IPS-NIHi7 (cell line): ENCODE data around the gene METAP2.

Experiments
- DNase-seq: peaks from one replicate; pipeline ENCODE4 v3.0.0; 2012; ENCODE audit warnings: mixed read lengths; ENCODE audit errors: extremely low spot score

METAP2 gene

GRCh38 chr12:95513599-95513998, 39.6 kb downstream of the METAP2 start:
- no peak for DNase-seq

GRCh38 chr12:95515197-95515596, 41.2 kb downstream of the METAP2 start:
- DNase-seq, result no peak

GRCh38 chr12:95516757-95517156, 42.8 kb downstream of the METAP2 start:
- no peak for DNase-seq

GRCh38 chr12:95517246-95517645, 43.3 kb downstream of the METAP2 start:
- DNase-seq, result no peak

GRCh38 chr12:95518944-95519343, 45.0 kb downstream of the METAP2 start:
- DNase-seq, result no peak

GRCh38 chr12:95520816-95521215, 46.9 kb downstream of the METAP2 start:
- no peak for DNase-seq

- DNase-seq, result no peak
These were observed 48.7 kb downstream of the METAP2 start for GRCh38 chr12:95522692-95523091.

- DNase-seq, result no peak
These were observed 54.5 kb downstream of the METAP2 start for GRCh38 chr12:95528431-95528830.

DNA sequence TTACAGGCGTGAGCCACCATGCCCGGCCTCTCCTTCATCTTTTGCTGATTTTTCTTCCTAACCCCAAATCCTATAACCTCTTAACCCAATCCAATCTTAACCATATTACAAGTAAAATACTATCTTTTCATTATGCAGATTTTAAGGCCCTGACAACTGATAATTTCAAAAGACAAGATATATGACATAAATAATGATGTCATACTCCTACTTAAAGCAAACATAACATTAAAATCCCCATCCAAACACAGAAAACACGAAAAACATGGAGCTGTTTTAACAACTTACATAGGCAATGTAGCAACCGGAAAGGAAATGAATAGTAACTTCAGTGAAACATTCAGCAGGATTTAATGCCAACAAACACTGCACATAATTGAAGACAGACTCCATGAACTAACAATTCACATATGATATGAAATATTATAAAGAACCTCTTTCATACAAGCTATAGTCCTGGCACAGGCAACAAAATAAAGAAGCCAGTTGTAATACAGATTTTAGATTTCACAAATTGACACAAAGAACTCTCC, 55.8 kb downstream of the METAP2 start:
- DNase-seq, result no peak

DNA sequence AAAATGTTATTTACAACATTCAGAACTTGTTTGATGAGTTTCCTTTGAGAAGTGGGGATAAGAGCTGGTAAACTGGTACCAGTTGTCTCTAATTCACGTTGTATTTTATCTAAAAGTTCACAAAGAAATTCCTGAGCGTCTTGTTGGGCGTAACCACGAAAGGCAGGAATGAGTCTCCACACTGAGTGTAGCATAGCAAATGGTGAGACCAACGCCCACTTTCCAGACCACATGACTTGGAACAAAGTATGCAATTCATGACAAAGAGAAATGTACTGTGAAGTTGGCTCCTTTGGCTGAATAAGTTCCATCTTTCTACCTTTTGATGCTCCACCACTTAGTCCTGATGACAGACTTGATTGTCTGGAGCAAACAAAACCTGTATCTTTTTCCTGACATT, 58.9 kb downstream of the METAP2 start:
- no peak for DNase-seq

GRCh38 chr12:95533985-95534384, 60.0 kb downstream of the METAP2 start:
- no peak for DNase-seq

DNA sequence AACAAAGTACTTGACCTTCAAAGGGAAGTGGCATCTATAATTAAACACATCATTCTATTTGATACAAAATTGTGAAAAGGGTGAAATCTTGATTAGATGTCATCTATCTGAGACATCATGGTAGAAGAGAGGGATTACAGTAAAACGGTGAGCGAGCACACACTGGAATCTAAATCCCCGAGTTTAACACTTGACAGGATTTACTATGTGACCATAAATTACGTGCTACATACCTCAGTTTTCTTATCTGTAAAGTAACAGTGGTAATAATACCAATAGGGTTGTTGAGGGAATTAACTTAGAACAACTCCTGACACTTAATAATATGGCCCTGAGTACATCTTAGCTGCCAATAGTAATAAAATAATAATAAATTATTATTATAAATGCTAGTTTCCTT, 64.1 kb downstream of the METAP2 start:
- no peak for DNase-seq

- no peak for DNase-seq
These were observed 64.7 kb downstream of the METAP2 start for GRCh38 chr12:95538656-95539055.

DNA sequence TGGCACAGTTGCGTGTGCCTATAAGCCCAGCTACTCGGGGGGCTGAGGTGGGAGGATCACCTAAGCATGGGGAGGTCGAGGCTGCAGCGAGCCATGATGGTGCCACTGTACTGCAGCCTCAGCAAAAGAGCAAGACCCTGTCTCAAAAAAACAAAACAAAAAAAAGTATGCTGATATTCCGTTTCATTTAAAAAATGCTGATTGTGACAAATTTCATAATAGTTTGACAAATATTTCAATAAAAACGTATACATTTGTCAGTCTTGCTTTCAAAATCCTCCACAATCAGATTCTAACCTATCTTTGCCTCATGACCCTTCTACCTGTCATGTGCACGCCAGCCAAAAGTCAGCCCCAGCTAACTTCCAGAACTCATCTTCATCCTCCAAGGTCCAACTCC, 67.5 kb downstream of the METAP2 start:
- DNase-seq, result no peak

GRCh38 chr12:95543305-95543704, 69.4 kb downstream of the METAP2 start:
- no peak for DNase-seq

DNA sequence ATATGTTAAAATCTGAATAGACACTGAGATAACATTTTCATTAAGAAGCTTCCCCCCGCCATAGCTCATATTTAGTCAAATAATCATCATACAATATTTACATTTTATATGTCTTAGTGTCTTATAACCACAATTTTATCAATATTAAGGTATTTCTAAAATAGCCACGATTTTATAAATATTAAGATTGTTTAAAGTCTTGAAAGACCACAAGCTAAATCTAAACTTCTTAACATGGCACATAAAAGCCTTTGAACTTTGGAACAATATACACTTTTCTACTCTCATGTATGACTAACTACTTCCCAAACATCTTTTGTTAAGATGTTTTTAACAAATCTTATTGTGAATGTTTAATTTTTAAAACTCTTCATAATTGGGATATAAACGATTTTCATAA, 70.8 kb downstream of the METAP2 start:
- DNase-seq, result no peak

DNA sequence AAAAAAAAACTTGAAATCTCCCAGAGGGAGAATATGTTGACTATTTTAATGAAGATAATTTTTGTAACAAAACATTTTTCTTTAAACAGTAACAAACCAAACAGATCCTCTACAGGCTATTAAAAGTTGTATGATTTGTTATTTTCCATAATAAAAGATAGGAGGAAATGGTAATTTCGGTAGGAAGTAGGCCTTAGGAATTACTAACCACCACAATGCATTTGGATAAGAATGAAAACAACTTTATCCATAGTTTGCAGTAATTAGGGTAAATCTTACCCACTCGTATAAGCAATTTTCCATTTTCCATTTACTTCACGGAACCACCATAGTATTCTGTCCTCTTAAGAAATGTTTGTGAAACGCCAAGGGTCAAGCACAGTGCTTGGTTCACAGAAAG, 71.4 kb downstream of the METAP2 start:
- no peak for DNase-seq

DNA sequence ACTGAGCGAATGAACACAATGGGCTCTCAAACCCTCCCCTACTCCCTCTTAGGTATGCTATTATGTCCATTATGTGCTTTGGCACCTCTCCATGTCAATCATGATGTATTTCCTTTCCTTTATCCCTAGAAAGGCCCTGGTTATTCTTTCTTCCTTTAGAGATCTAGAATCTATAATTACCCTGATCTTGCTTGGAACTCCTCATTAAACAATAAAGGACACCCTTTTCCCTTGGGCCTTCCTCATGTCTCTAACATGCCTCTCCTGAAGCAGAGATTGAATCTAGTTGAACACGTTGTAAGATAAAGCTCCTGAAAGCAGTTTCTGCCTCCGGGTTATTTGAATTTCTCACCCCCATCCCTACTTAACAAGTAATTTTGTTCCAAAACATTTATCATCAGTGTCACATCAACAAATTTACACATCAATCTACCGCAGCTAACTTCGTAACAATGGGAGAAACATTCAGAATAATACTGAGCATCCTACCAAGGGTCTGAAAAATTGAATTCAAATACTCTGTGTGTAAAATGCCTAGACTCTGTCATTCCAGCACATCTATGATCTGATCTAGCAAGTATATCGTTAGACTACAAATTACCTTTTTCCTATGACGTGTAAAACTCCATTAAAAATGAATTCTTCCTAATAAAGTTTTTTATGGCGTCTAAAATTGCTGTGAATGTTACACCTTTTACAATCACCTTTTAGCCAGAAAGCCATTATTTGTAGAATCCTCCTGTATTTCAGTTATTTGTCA, 72.0 kb downstream of the METAP2 start:
- DNase-seq, result no peak

DNA sequence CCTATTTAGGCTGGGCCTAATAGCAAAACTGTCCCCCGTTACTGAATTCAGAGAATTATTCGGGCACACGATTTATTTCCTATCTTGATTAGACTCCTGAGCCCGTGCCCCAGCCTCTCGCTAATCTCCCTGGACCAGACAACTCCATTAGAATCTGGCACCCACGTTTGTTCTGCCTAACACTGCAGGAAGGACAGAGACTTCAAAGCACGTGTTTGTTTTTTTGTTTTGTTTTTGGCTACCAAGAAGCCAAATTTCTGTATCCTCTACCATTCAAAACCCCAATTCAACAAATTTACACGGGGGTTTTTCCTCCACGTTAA, 72.5 kb downstream of the METAP2 start:
- DNase-seq, result no peak

GRCh38 chr12:95547522-95548055, 73.6 kb downstream of the METAP2 start:
- DNase-seq, result peak; percentile 29

GRCh38 chr12:95548056-95548538, 74.1 kb downstream of the METAP2 start:
- DNase-seq, result peak; percentile 38

GRCh38 chr12:95548539-95549391, 74.8 kb downstream of the METAP2 start:
- peak; percentile 81 for DNase-seq
